ENCODE data around the gene IHH.

IHH gene

DNA sequence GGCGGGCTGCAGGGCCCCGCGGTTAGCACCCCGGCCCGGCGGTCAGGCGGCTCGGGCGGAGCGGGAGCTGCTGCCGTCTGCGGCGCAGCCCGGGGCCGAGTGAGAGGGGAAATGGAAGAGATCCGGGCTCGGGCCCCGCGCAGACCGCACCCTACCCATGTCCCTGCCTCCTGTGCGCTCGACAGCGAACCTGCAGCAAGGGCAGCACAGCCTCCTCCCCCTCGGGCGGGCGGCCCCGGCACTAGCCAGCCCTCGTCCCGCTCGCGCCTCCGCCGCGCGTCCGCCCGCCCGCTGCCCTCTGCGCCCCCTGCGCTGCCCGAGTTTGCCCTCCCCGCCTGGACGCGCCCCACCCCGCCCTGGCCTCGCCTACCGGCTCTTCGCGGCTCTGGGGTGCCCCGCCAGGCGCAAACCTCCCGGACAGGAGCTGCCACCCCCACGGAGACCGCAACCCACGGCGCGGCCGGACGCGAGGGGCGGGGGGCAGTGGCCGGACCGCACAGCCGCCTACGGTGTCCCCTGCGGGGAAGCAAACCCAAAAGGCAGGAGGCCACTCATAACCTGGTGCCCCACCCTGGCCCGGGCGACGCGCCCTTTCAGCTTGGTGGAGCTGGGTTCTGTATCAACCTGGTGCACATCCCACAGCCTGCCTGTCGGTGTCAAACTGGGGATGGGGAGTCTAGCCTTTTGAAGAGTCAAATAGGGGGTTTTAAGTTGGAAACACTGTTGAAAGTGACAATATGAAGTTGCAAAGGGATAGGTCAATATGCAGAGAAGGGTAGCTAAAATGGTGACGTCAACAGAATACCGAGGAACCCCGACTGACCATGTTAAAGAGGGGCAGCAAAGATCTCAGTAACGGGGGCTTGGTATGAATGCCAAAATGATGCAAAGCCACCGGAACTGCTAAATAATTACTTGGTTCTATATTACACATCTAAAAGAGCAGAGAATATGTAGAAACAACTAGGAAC, at the start of gene IHH:
TSS of gene IHH (minus strand) at position 101 of the 971 bp plus-strand sequence. CDS start 454 bp downstream, outside the sequence.
- no peak for DNase-seq (ENCODE audit: extremely low read depth in 1 of 2, low read depth in 1 of 2)

DNA sequence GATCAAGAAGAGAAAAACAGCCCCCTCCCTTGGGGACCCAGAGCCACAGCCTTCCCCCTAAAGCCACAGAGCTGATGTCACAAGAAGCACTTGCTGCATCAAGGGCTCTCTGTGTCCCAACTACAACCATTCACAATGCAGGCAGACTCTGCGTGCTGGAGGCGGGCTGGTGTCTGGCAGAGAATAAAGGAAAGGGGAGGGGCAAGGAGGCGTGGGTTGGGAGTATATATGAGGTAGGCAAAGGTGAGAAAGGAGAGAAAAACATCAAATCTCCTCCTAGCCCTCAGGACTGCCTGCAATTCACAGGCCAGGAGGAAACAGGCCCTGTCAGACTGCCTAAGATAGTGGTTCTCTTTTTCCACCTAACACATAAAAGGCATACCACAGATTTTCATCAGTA, 48.8 kb upstream of the IHH start:
- DNase-seq (ENCODE audit: extremely low read depth in 1 of 2, low read depth in 1 of 2): peak in 1 of 2 donors; percentile 31

DNA sequence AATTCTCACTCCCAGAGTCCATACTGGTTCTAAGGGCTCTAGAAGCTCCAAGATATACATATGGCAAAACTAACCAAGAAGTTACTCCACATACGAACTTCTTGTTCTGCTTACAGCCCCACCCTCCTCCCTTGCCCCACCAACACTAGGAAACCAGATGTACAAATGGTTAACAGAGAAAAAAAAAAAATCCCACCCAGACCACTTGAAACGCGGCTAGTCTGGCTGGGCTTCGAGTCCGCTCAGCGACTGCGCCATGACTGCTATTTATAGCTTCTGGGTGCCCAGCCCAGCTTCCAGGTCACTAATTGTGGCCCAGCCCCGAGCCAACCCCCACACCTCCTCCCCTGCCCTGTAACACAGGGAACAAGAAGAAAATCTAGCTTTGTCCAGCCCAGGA, 47.0 kb upstream of the IHH start:
- DNase-seq (ENCODE audit: extremely low read depth in 1 of 2, low read depth in 1 of 2): no peak

DNA sequence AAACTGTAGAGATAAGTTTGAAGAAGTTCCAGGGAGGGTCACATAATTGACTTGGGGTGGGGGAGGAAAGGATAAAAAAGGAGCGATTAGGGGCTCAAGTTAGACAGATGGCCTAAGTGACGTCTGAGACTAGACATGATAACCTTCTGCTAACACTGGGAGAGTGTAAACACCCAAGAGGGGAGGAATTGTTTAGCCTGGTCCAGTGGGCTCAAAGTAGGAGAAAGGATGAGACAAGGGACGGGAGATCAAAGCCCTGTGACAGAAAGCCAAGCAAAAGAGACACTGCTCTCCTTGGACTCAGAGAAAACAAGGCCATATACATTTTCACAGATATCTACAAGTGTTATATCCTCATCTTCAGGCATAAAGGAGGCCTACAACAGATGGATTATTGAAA, 45.5 kb upstream of the IHH start:
- no peak for DNase-seq (ENCODE audit: extremely low read depth in 1 of 2, low read depth in 1 of 2)

DNA sequence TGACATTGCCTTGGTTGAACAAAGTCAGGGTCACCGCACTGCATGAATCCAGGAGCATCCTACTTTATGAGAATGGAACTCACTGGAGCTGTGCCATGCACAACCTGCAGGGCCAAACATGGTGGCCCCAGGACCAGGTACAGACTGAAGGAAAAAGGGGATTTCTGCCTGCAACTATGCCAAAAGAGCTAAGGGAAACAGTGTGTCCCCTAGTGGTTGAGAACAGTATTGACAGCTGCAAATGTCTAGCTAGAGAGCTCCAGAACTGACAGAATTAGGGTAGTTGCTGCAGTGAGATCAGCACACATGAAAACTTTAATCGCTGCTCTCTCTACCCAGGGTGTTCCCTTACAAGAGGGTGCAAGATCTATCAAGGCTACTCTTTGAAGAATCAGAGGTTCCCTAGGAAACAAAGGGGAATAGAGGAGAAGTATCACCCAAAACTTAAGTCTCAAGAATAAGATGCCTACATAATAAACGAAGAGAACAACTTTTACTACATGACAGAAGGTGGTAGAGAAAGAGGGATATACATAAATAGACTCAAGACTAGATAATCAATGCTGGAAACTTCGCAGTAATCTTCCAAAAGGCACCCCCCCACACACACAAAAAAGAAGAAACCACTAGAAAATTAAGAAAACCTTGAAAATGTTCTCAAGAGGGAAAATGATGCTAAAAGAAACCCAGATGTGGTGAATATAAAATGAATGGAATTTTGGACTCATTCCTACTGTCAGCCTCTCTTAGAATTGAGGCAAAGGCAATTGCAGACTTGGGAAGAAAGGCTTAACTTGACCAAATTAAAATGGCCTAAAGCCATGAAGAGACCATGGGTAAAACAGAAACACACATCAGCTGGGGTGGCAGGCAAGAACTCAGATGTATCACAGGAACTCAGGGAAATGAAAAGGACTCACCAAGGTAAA, 43.6 kb upstream of the IHH start:
- DNase-seq (ENCODE audit: extremely low read depth in 1 of 2, low read depth in 1 of 2): no peak

DNA sequence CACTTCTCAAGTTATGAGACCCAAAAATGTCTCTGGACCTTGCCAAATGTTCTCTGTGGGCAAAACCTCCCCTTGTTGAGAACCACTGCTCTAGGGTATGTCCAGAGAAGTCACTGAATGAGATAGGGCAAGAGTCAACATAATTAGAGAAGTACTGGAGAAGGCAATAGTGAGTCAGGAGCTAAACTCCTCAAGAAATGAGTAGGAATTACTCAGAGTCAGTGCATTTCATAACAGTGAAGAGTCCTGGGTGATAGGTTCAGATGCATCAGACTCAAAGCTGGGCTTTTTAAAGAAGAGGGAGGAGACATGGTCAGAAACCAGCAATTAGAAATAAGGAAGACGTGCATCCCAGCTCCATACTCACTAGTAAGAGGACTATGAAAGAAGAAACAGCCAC, 38.6 kb upstream of the IHH start:
- DNase-seq (ENCODE audit: extremely low read depth in 1 of 2, low read depth in 1 of 2): no peak

DNA sequence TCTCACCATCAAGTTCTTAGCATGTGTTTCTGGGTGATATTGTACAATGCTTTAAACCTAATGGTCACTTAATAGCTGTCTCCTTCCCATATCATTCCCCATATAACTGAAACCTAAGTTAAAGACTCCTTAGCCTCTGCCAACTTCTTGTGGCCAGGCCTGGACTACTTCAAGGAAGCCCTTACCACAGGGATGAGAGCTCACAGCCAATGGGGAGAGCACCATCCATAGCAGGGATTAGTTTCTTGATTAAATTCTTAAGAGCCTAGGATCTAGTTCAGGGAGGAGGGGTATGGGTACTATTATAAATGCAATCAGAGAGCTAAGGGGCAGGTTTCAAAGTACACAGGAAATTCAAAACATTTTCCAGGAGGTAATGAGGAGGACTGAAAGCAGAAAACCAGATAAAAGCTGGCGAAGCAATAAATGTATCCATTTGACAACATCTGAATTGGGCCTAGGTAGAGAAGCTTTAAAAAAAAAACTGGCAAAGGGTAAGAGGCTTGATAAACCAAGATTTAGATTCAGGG, 34.8 kb upstream of the IHH start:
- no peak for DNase-seq (ENCODE audit: extremely low read depth in 1 of 2, low read depth in 1 of 2)

DNA sequence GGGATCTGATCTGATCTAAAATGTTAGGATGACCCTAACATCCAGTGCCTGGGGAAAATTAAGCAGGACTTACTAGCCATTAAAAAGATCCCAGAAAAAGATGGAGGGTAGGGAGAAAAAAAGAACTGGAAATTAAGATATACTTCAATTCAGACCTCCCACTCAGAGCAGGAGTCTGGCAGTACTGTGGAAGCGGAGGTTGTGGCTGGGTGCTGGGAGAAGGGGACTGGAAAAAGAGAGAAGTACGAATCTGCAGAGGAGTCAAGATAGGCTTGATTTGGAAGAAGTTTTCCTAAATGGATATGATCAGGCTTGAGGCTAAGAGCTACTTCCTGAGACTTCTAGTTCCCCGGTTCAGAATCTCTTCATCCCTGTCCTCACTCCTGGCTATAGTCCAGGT, 33.5 kb upstream of the IHH start:
- no peak for DNase-seq (ENCODE audit: extremely low read depth in 1 of 2, low read depth in 1 of 2)

DNA sequence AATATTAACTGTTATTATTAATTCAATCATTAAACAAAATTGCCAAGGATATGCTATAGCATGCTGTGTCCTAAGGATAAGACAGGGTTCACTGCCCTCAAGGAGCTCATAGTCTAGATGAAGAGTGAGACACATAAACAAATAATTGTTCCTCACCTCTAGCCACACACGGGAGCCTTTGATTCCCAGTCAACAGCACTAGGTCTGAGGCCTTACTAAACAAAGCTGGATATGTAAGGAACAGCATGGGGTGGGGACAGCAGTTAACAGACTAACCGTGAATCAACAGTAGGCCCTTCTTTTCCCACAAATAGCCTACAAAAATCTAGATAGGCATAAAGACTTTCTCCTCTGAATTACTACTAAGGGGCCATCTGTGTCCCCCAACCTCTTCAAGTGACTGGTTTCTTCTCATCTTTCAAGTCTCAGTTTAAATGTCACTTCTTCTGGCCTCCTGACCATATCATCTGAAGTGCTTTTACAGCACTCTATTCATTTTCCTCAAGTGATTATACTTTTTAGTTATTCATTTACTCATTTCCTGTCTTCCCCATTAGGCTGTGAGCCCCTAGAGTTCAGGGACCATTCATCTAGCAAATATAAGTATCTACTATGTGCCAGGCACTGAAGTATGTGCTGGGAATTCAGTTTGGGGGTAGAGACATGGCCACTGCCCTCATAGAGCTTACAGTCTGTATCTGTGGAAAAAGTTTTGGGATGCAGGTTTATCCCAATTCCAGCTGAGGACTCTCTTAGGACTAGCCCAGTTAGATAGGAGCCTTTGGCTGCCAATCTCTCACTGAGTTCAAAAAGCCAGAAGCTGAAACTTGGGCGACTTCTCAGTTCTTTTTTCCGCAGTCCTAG, 29.9 kb upstream of the IHH start:
- no peak for DNase-seq (ENCODE audit: extremely low read depth in 1 of 2, low read depth in 1 of 2)

DNA sequence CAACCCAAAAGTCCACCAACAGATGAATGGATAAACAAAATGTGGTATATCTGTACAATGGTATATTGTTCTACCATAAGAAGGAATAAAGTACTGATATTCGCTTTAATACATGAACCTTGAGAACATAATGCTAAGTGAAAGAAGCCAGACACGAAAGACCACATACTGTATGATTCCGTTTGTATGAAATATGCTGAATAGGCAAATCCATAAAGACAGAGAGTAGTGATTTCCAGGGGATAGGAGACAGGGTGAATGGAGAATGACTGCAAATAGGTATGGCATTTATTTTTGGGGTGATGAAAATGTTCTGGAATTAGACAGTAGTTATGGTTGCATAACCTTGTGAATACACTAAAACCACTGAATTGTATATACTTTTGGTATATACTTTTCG, 28.6 kb upstream of the IHH start:
- DNase-seq (ENCODE audit: extremely low read depth in 1 of 2, low read depth in 1 of 2): no peak

DNA sequence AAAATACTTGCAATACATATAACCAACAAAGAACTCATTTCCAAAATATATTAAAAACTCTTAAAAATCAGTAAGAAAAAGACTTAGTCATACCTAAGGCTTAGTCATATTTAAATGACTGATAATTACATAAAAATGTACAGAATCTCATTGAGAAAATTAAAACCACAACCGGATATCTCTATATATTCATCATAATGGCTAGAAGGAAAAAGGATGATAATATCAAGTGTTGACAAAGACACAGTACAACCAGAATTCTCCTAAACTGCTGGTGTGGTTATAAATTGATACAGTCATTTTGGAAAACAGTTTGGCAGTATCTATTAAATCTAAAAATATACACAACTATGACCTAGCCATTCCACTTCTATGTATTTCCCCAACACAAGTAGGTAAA, 27.1 kb upstream of the IHH start:
- no peak for DNase-seq (ENCODE audit: extremely low read depth in 1 of 2, low read depth in 1 of 2)

DNA sequence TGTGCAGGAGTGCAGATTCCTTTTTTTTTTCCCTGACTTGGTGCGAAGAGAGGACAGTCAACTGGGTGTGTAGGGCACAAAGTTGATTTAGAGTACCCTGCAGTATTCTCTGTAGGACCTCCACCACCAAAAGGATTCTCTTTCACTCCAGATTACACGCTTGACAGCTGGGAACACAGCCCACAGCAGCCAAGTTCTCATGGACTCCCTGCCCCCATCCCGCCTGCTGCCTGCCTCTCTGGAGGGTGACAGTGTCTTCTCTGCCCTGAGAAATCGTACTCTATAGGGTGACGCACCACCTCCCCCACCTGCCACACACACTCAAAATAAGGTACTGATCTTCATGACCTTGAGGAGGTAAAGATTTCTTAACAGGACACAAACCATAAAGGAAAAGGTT, 26.6 kb upstream of the IHH start:
- no peak for DNase-seq (ENCODE audit: extremely low read depth in 1 of 2, low read depth in 1 of 2)

DNA sequence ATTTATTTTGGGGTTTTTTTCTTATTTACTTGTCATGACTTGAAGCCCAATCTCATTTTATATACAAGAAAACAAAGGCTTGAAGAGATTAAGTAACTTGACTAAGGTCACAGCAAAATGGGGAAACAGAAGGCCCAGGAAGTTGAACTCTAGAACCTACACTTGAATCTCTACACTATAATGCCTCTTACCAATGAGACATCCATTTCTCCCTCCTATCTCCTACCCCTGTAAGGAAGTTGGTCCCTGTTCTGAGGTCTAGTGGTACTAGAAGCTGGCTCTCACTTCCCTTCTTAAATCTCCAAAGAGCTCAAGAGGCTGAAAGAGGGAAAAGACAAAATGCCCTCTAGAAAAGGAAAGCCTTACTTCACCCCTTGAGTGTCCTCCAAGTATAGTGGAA, 25.5 kb upstream of the IHH start:
- no peak for DNase-seq (ENCODE audit: extremely low read depth in 1 of 2, low read depth in 1 of 2)

DNA sequence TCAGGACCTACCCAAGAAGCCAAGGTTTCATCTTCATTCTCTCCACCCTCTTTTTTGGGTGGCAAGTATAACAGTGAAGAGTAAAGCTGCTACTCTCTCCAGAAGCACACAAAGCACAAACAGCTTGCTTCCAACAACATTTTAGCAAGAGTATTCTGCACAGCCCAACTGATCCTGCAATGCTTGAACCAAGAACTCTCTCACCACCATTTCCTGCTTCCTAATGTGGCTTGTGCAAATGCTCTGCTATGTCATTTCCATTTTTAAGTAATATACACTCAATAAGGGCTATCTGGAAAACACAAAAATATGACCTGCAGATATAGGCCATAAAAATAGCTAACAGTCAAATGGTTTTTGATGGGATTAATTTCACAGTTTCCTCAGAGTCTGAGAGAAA, 24.1 kb upstream of the IHH start:
- DNase-seq (ENCODE audit: extremely low read depth in 1 of 2, low read depth in 1 of 2): no peak

DNA sequence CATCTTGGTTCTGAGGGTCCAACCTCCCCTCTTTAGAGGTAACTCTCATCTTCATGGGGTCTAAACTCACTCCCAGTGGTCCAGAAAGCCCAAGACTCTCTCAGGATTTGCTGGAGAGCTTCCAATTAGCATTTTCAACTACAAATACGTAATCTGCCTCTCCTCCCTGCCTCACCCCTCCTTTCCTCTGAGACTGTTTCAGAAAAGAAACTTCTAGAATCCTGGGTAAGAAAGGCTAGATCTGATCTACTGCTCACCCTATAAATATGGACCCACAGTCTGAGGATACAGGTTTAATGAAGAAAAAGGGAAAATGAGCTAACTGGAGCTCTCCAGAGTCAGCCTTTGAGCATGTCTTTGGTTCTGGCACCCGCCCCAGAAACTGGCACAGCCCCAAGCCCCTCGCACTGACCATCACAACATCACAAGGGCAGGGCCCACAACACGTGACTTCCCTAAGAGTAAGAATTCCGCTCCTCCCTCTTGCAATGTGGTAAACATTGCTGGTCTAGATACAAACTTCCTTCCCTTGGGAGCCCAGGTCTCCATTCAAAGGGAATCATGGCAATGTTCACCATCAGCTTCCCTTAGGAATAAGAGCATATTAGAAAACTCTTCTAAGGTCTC, 21.7 kb upstream of the IHH start:
- no peak for DNase-seq (ENCODE audit: extremely low read depth in 1 of 2, low read depth in 1 of 2)

DNA sequence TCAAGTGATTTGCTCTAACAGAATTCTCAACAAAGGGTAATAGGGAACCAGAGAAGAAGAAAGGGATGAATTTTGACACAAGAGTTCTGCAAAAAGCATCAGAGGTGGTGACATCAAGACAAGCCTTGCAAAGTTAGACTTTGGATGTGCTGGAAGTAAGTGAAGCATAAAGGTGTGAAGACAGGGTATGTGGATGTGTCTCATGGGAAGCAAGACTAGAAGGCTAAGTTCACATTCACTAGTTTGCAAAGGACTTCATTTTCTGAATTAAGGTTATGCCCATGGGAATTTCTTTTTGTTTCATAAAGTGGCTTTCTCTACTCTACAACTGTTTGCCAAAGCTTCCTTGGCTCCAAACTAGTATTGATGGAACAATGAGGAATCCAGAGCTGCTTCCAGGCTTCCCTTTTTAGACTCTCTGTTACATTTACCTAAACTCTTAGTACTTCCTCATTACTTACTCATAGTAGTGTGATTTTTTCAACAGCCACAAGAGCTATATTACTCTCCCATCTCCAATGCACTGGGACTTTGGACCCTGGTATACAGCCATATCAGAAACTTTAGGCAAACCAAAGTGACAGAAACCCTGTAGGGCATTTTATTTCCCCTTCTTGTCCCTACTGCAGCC, 21.1 kb upstream of the IHH start:
- DNase-seq (ENCODE audit: extremely low read depth in 1 of 2, low read depth in 1 of 2): no peak

DNA sequence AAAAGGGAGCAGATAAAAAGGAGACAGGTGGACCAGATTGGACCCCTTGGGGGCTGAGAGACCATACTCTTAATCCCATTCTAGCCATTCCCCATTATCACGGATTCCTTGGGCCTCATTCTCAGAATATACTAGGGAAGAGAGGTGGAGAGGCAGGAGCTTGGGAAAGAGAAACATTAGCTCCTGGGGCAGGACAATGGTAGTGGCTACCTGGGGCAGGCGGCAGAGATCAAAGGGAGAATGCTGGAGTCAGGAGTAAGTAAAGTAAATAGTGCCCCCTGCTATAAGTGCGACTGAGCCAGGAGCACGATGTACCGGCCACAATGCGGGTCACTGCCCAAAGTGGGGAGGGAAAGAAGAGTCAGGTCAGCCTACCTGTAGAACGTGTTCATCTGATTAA, 20.4 kb upstream of the IHH start:
- no peak for DNase-seq (ENCODE audit: extremely low read depth in 1 of 2, low read depth in 1 of 2)

DNA sequence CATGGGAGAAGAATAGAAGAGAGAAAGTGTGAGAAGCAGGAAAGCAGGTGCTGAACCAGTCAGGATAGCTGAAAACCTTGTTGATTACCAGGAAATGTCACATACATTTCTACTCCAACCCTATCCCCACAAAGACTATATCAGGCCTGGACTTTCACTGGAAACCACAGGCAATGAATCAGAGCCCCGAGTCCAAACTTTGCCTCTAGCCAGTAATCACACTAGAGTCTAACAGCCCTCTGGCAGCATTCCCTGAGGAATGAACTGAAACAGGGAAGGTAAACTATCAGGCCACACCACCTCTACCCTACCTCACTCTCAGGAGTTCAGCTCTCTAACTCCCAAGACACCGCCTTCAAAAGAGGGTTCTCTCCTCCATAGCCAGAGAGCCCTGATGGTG, 18.7 kb upstream of the IHH start:
- DNase-seq (ENCODE audit: extremely low read depth in 1 of 2, low read depth in 1 of 2): no peak

DNA sequence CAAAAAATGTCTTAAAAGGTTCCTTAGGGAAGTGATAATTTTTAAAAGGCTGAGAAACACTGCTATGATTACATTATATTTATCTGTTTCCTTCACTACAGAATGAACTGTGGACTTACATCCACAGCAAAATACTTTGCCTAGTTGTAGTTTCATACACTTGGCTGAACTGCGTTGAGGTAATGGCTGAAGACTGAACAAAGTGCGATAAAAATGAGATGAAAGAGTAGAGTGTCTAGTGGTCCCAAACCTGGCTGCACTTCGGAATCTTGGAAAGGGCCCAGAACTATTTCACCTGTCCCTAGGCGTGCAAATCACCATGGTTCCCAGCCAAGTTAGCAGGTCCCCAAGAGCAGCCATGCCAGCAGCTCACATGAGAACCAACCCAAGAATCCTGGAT, 18.2 kb upstream of the IHH start:
- DNase-seq (ENCODE audit: extremely low read depth in 1 of 2, low read depth in 1 of 2): no peak

DNA sequence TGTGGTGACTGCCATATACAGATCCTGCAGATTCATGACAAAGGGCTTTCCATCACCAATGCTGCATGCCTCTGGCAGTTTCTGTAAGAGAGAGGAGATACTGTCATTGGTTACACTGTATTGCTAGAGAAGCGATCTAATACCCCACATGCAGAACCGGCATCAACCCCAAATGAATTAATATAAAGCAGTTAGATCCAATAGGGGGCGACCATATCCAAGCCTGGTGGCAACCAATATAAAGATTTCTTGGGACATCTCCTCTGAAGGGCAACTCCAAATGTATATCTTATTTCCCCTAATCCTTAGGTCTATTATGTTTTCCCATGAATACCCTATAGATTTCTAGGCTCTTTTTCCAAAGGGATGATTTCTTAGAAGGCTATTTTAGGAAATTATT, 17.4 kb upstream of the IHH start:
- DNase-seq (ENCODE audit: extremely low read depth in 1 of 2, low read depth in 1 of 2): no peak

Data from activated CD8-positive, alpha-beta memory T cell treated with anti-CD3 and anti-CD28 coated beads for 1 hour (primary cell).